K562 (cell line): ENCODE results near the gene EZH2. TPM values are rescaled to one million over a fixed set of nuclear protein-coding genes. Genes with fewer than 3 reads are reported as not detected.

Experiments
- ARID1B ChIP-seq: fragments of 450-650 bp; IDR thresholded peaks from 2 replicates; pipeline ENCODE4 v1.6.1; 2016; ENCODE audit warnings: antibody characterized with exemption, mild to moderate bottlenecking, inconsistent platforms
- ATF4 ChIP-seq: fragments of 450-650 bp; formaldehyde crosslinking; IDR thresholded peaks from 2 replicates; pipeline ENCODE4 v1.4.0; 2022; ENCODE audit warnings: mild to moderate bottlenecking, moderate library complexity
- C11orf30 ChIP-seq: fragments of 450-650 bp; IDR thresholded peaks from 2 replicates; pipeline ENCODE4 v1.6.1; 2016; ENCODE audit warnings: low read depth, mild to moderate bottlenecking
- E2F6 ChIP-seq, 2 experiments: IDR thresholded peaks; 2 replicates each; pipeline ENCODE4 v1.6.1; 2011; ENCODE audit warnings: borderline replicate concordance in 1 of 2, control low read depth in 1 of 2, low read depth in 1 of 2, low read length in 1 of 2, mild to moderate bottlenecking in 1 of 2, mixed read lengths in 1 of 2, moderate library complexity in 1 of 2; ENCODE audit not compliant: insufficient read depth in 1 of 2, insufficient read length in 1 of 2, poor library complexity in 1 of 2, severe bottlenecking in 1 of 2; ENCODE audit errors: extremely low read depth in 1 of 2
- ELK1 ChIP-seq: sonication (generic); formaldehyde crosslinking; IDR thresholded peaks from 2 replicates; pipeline ENCODE4 v1.8.1; 2022; ENCODE audit warnings: missing genetic modification reagents
- GABPA ChIP-seq: fragments of 200-800 bp; sonication (Bioruptor generic); conservative IDR thresholded peaks from 2 replicates; pipeline ENCODE4 v1.6.1; 2016; ENCODE audit warnings: low read depth, missing genetic modification characterization, missing compliant biosample characterization
- GATAD2B ChIP-seq: fragments of 450-650 bp; IDR thresholded peaks from 2 replicates; pipeline ENCODE4 v1.6.1; 2017; ENCODE audit warnings: mild to moderate bottlenecking, borderline replicate concordance
- GTF2A2 ChIP-seq: IDR thresholded peaks from 2 replicates; pipeline ENCODE4 v1.6.1; 2016; ENCODE audit warnings: mild to moderate bottlenecking, missing genetic modification characterization, missing compliant biosample characterization
- GTF2F1 ChIP-seq: IDR thresholded peaks from 2 replicates; pipeline ENCODE4 v1.6.1; 2011; ENCODE audit warnings: low read depth, low read length, improper control_type of control experiment
- HDAC3 ChIP-seq: fragments of 450-650 bp; IDR thresholded peaks from 2 replicates; pipeline ENCODE4 v1.6.1; 2018; ENCODE audit warnings: borderline replicate concordance, mild to moderate bottlenecking, moderate library complexity; ENCODE audit not compliant: partially characterized antibody
- KLF1 ChIP-seq: fragments of 450-650 bp; IDR thresholded peaks from 2 replicates; pipeline ENCODE4 v1.6.1; 2016; ENCODE audit warnings: missing genetic modification characterization, missing compliant biosample characterization
- KLF10 ChIP-seq: fragments of 250-450 bp; sonication (Bioruptor Pico); IDR thresholded peaks from 2 replicates; pipeline ENCODE4 v1.6.1; 2021; ENCODE audit warnings: matching md5 sums
- KLF13 ChIP-seq: fragments of 450-650 bp; IDR thresholded peaks from 2 replicates; pipeline ENCODE4 v1.6.1; 2016; ENCODE audit warnings: missing genetic modification characterization, low read depth, mild to moderate bottlenecking, missing compliant biosample characterization, moderate library complexity, borderline replicate concordance
- NEUROD1 ChIP-seq: fragments of 150-350 bp; IDR thresholded peaks from 2 replicates; pipeline ENCODE4 v1.6.1; 2014; ENCODE audit warnings: borderline replicate concordance, low read length, low read depth; ENCODE audit not compliant: partially characterized antibody
- NR2F6 ChIP-seq: fragments of 450-650 bp; formaldehyde crosslinking; IDR thresholded peaks from 2 replicates; pipeline ENCODE4 v1.4.0; 2020; ENCODE audit warnings: mild to moderate bottlenecking
- PHF8 ChIP-seq: fragments of 200-600 bp; sonication (generic); IDR thresholded peaks from 2 replicates; pipeline ENCODE4 v1.6.1; 2012; ENCODE audit warnings: mixed run types, mild to moderate bottlenecking, inconsistent platforms, low read length, moderate library complexity, borderline replicate concordance
- POLR2A ChIP-seq: fragments of 450-650 bp; conservative IDR thresholded peaks from 2 replicates; pipeline ENCODE4 v1.6.1; 2016
- SMARCB1 ChIP-seq: IDR thresholded peaks from 2 replicates; pipeline ENCODE4 v1.6.1; 2011; ENCODE audit warnings: improper control_type of control experiment, low read depth; ENCODE audit not compliant: insufficient read length
- STAT6 ChIP-seq: sonication (generic); formaldehyde crosslinking; IDR thresholded peaks from 2 replicates; pipeline ENCODE4 v1.8.1; 2023; ENCODE audit warnings: mild to moderate bottlenecking, missing genetic modification reagents
- TCF15 ChIP-seq: fragments of 250-450 bp; sonication (Bioruptor Pico); IDR thresholded peaks from 2 replicates; pipeline ENCODE4 v1.8.0; 2022; ENCODE audit warnings: moderate library complexity, mild to moderate bottlenecking, inconsistent platforms
- TEAD2 ChIP-seq: fragments of 450-650 bp; IDR thresholded peaks from 2 replicates; pipeline ENCODE4 v1.6.1; 2016; ENCODE audit warnings: missing genetic modification characterization, control low read depth, missing compliant biosample characterization
- ZNF140 ChIP-seq: fragments of 250-450 bp; sonication (Bioruptor Pico); IDR thresholded peaks from 2 replicates; pipeline ENCODE4 v1.8.0; 2021; ENCODE audit warnings: moderate library complexity, mild to moderate bottlenecking, inconsistent platforms
- polyA plus RNA-seq, 8 experiments: library from polyadenylated mRNA; depleted of rRNA in 4 of 8; stranded (reverse) in 5 of 8; unstranded in 3 of 8; fragments of >200 nt; fragmentation: Nextera tagmentation in 2 of 8; fragmentation: Illumina TruSeq in 1 of 8; extraction: Ambion mirVana in 2 of 8; extraction: Trizol in 1 of 8; gene quantifications; 2 replicates each; pipeline versions ENCODE4 v1.2.1 to v1.2.3, GENCODE V29; 2011 to 2014; ENCODE audit warnings: inconsistent platforms in 1 of 8, missing spikeins in 1 of 8
- total RNA-seq, 7 experiments: library from RNA; depleted of rRNA in 6 of 7; stranded (reverse); fragments of >200 nt in 6 of 7; fragmentation: Illumina TruSeq in 2 of 7; extraction: Trizol in 2 of 7; gene quantifications; 2 replicates each; pipeline versions ENCODE4 v1.2.1 to v1.2.3, GENCODE V29; 2011 to 2021; ENCODE audit warnings: low replicate concordance in 1 of 7

EZH2 gene
- total and polyA plus RNA-seq, 9 of the 15 experiments (the other 6 are each of a cell fraction or from before 2014, with no cell fraction given): 48.7 to 175 (median 98.6) TPM

GRCh38 chr7:148882192-148882591 lies 1.9 kb downstream of the EZH2 start (continued):
- no peak for TF ChIP-seq NR2F6 (CRISPR knock-in tag)
- no peak for TF ChIP-seq TCF15 (CRISPR knock-in tag)
- TF ChIP-seq STAT6 (CRISPR knock-in tag): no peak
- TF ChIP-seq HDAC3: peak; percentile 58
- TF ChIP-seq ZNF140: no peak
- TF ChIP-seq KLF10 (CRISPR knock-in tag): no peak
- no peak for TF ChIP-seq GTF2A2 (tag)
- peak; percentile 58; the same call in 1 of the 2 replicates for TF ChIP-seq GATAD2B
- TF ChIP-seq KLF1 (tag): no peak
- no peak for TF ChIP-seq SMARCB1
- TF ChIP-seq PHF8: no peak
- no peak for TF ChIP-seq NEUROD1
- TF ChIP-seq ATF4 (CRISPR knock-in tag): peak; percentile 71; the same call in 1 of the 2 replicates
- no peak for TF ChIP-seq ELK1 (CRISPR knock-in tag)
- no peak for TF ChIP-seq KLF13
- no peak for TF ChIP-seq GTF2F1
- peak; percentile 21; the same call in 1 of the 2 replicates for TF ChIP-seq GABPA (tag)
- TF ChIP-seq POLR2A: no peak
- TF ChIP-seq ARID1B: 0 out of 2 replicates have a peak, but pooled peaks have one; percentile 6
- TF ChIP-seq C11orf30: no peak
- no peak for TF ChIP-seq TEAD2
- no peak for TF ChIP-seq E2F6 (IDR thresholded peaks at IDR 0.05; ENCODE audit: borderline replicate concordance in 1 of 2, extremely low read depth in 1 of 2, insufficient read depth in 1 of 2, insufficient read length in 1 of 2, low read depth in 1 of 2, low read length in 1 of 2, poor library complexity in 1 of 2, severe bottlenecking in 1 of 2)
